HEK293 (cell line): ENCODE data around the gene EYS.

Experiments used
- CTCF ChIA-PET: fragments of 350-600 bp; formaldehyde crosslinking; extraction: SDS; loops from one replicate; lab custom pipeline; 2021; ENCODE audit warnings: antibody characterized with exemption; lab: Yijun Ruan, JAX
- POLR2A ChIA-PET: fragments of 300-600 bp; formaldehyde crosslinking; extraction: SDS; loops from one replicate; lab custom pipeline; 2020; ENCODE audit warnings: antibody characterized with exemption, inconsistent platforms; lab: Yijun Ruan, JAX
- H3K27ac ChIP-seq: fragments of 200-500 bp; sonication (Bioruptor generic); 2 replicates; pipeline ENCODE4 v1.5.1; 2014; ENCODE audit warnings: low read depth, low read length, control low read depth, inconsistent platforms; ENCODE audit errors: extremely low read depth
- H3K36me3 ChIP-seq, 2 experiments: fragments of 200-500 bp in 1 of 2; sonication (Bioruptor generic) in 1 of 2; 1 replicate in 1 of 2; 2 replicates in 1 of 2; pipeline ENCODE4 v1.5.1; 2014 to 2017; ENCODE audit warnings: inconsistent platforms in 2 of 2, low read length in 2 of 2; ENCODE audit not compliant: control insufficient read depth in 2 of 2, insufficient read depth in 1 of 2
- H3K4me1 ChIP-seq: fragments of 200-500 bp; sonication (Bioruptor generic); 2 replicates; pipeline ENCODE4 v1.5.1; 2014; ENCODE audit warnings: mild to moderate bottlenecking, low read length, inconsistent platforms; ENCODE audit not compliant: control insufficient read depth, insufficient read depth
- H3K4me3 ChIP-seq: 2 replicates; pipeline ENCODE4 v1.5.1; 2011; ENCODE audit warnings: low read depth, mild to moderate bottlenecking, control low read depth, low read length, moderate library complexity
- H3K9me3 ChIP-seq: fragments of 200-500 bp; sonication (Bioruptor generic); 2 replicates; pipeline ENCODE4 v1.5.1; 2014; ENCODE audit warnings: low read depth, low read length, inconsistent platforms; ENCODE audit not compliant: control insufficient read depth, insufficient read depth
- MZF1 ChIP-seq: fragments of 450-650 bp; formaldehyde crosslinking; IDR thresholded peaks from 2 replicates; pipeline ENCODE4 v1.5.1; 2017; ENCODE audit warnings: missing biosample characterization, missing genetic modification characterization, borderline replicate concordance
- SP3 ChIP-seq: fragments of 450-650 bp; formaldehyde crosslinking; IDR thresholded peaks from 2 replicates; pipeline ENCODE4 v1.5.1; 2016; ENCODE audit warnings: missing biosample characterization, missing genetic modification characterization
- ZBTB8A ChIP-seq: fragments of 450-650 bp; formaldehyde crosslinking; IDR thresholded peaks from 2 replicates; pipeline ENCODE4 v1.5.1; 2016; ENCODE audit warnings: missing biosample characterization, missing genetic modification characterization
- ZNF16 ChIP-seq: fragments of 450-650 bp; formaldehyde crosslinking; IDR thresholded peaks from 2 replicates; pipeline ENCODE4 v1.5.1; 2016; ENCODE audit warnings: low read depth, missing biosample characterization, missing genetic modification characterization
- ZNF221 ChIP-seq: fragments of 450-650 bp; formaldehyde crosslinking; IDR thresholded peaks from 2 replicates; pipeline ENCODE4 v1.5.1; 2017; ENCODE audit warnings: missing biosample characterization, missing genetic modification characterization, borderline replicate concordance
- ZNF239 ChIP-seq: fragments of 450-650 bp; formaldehyde crosslinking; IDR thresholded peaks from 2 replicates; pipeline ENCODE4 v1.5.1; 2016; ENCODE audit warnings: missing biosample characterization, missing genetic modification characterization
- ZNF266 ChIP-seq: fragments of 450-650 bp; formaldehyde crosslinking; IDR thresholded peaks from 2 replicates; pipeline ENCODE4 v1.5.1; 2016; ENCODE audit warnings: missing biosample characterization, missing genetic modification characterization, low read depth
- ZNF280C ChIP-seq: fragments of 450-650 bp; formaldehyde crosslinking; IDR thresholded peaks from 2 replicates; pipeline ENCODE4 v1.5.1; 2016; ENCODE audit warnings: missing biosample characterization, missing genetic modification characterization
- ZNF416 ChIP-seq: fragments of 450-650 bp; formaldehyde crosslinking; IDR thresholded peaks from 2 replicates; pipeline ENCODE4 v1.5.1; 2016; ENCODE audit warnings: missing biosample characterization, missing genetic modification characterization
- ZNF423 ChIP-seq: fragments of 450-650 bp; formaldehyde crosslinking; IDR thresholded peaks from 2 replicates; pipeline ENCODE4 v1.5.1; 2016; ENCODE audit warnings: missing biosample characterization, missing genetic modification characterization
- ZNF426 ChIP-seq: fragments of 450-650 bp; formaldehyde crosslinking; IDR thresholded peaks from 2 replicates; pipeline ENCODE4 v1.5.1; 2017; ENCODE audit warnings: missing biosample characterization, missing genetic modification characterization, mild to moderate bottlenecking, inconsistent platforms, moderate library complexity
- ZNF510 ChIP-seq: fragments of 450-650 bp; formaldehyde crosslinking; IDR thresholded peaks from 2 replicates; pipeline ENCODE4 v1.5.1; 2018; ENCODE audit warnings: mild to moderate bottlenecking, missing genetic modification characterization, missing biosample characterization; ENCODE audit not compliant: insufficient replicate concordance
- ZNF560 ChIP-seq: fragments of 450-650 bp; formaldehyde crosslinking; IDR thresholded peaks from 2 replicates; pipeline ENCODE4 v1.5.1; 2017; ENCODE audit warnings: missing biosample characterization, missing genetic modification characterization, borderline replicate concordance
- ZNF585B ChIP-seq: fragments of 450-650 bp; formaldehyde crosslinking; IDR thresholded peaks from 2 replicates; pipeline ENCODE4 v1.5.1; 2016; ENCODE audit warnings: missing biosample characterization, missing genetic modification characterization
- ZNF610 ChIP-seq: fragments of 450-650 bp; formaldehyde crosslinking; IDR thresholded peaks from 2 replicates; pipeline ENCODE4 v1.5.1; 2016; ENCODE audit warnings: missing biosample characterization, missing genetic modification characterization, borderline replicate concordance
- ZNF626 ChIP-seq: fragments of 450-650 bp; sonication (Bioruptor Pico); formaldehyde crosslinking; IDR thresholded peaks from 2 replicates; pipeline ENCODE4 v1.5.1; 2018; ENCODE audit warnings: missing biosample characterization, missing genetic modification characterization, inconsistent platforms
- ZNF645 ChIP-seq: fragments of 450-650 bp; formaldehyde crosslinking; IDR thresholded peaks from 2 replicates; pipeline ENCODE4; 2016; ENCODE audit warnings: missing biosample characterization, missing genetic modification characterization
- ZNF670 ChIP-seq: fragments of 450-650 bp; formaldehyde crosslinking; IDR thresholded peaks from 2 replicates; pipeline ENCODE4 v1.5.1; 2016; ENCODE audit warnings: missing biosample characterization, missing genetic modification characterization, low read depth
- ZNF837 ChIP-seq: fragments of 450-650 bp; formaldehyde crosslinking; IDR thresholded peaks from 2 replicates; pipeline ENCODE4 v1.5.1; 2016; ENCODE audit warnings: missing biosample characterization, missing genetic modification characterization
- ZSCAN16 ChIP-seq: fragments of 450-650 bp; formaldehyde crosslinking; IDR thresholded peaks from 2 replicates; pipeline ENCODE4 v1.5.1; 2016; ENCODE audit warnings: missing biosample characterization, missing genetic modification characterization

Gene EYS

GRCh38 chr6:63929111-63929510, 1777.9 kb downstream of the EYS start:
- POLR2A ChIA-PET: no interaction called here
- no peak overlapping the region for H3K27ac ChIP-seq
- CTCF ChIA-PET: interaction anchor here (1.4 to 1.5 kb wide), 2 partner anchors 23 to 35 kb away, joined by 3 to 4 read pairs; no protein-coding TSS in a partner anchor
- H3K4me1 ChIP-seq: no peaks in the 10 kb centered on the region
- no peaks in the 10 kb centered on the region for H3K36me3 ChIP-seq
- TF ChIP-seq ZNF239 (tag by site-specific recombination) (no peak), ZNF626 (no peak), SP3 (tag by site-specific recombination) (no peak), ZSCAN16 (no peak), MZF1 (tag by site-specific recombination) (no peak), ZNF610 (tag by site-specific recombination) (no peak), ZNF510 (tag by site-specific recombination) (no peak), ZNF416 (tag by site-specific recombination) (no peak), ZNF645 (tag by site-specific recombination) (no peak), ZNF585B (tag by site-specific recombination) (no peak), ZBTB8A (tag by site-specific recombination) (no peak), ZNF670 (tag by site-specific recombination) (no peak), ZNF837 (tag by site-specific recombination) (no peak), ZNF426 (tag by site-specific recombination) (no peak), ZNF16 (tag by site-specific recombination) (no peak), ZNF266 (no peak)
- H3K9me3 ChIP-seq: no peaks in the 10 kb centered on the region
- H3K4me3 ChIP-seq: no peak overlapping the region

GRCh38 chr6:63928613-63929012, 1778.4 kb downstream of the EYS start:
- Histone ChIP-seq H3K4me3 (no peak overlapping the region), H3K4me1 (no peaks in the 10 kb centered on the region), H3K36me3 (no peaks in the 10 kb centered on the region), H3K27ac (no peak overlapping the region), H3K9me3 (no peaks in the 10 kb centered on the region)
- CTCF ChIA-PET: interaction anchor here (1.4 to 3.1 kb wide), 3 partner anchors 22 to 402 kb away, joined by 3 to 12 read pairs (median 4); no protein-coding TSS in a partner anchor
- no peak for TF ChIP-seq ZNF423 (tag by site-specific recombination)
- no peak for TF ChIP-seq ZNF560 (tag by site-specific recombination)
- no peak for TF ChIP-seq ZNF221
- TF ChIP-seq ZNF280C (tag by site-specific recombination): no peak
- TF ChIP-seq ZNF266: no peak
- POLR2A ChIA-PET: no interaction called here
